ENCODE measurements around the gene NSDHL. TPM values are rescaled to one million over a fixed set of nuclear protein-coding genes. Genes with fewer than 3 reads are reported as not detected.

NSDHL gene
- total and polyA plus RNA-seq, 4 donors = 12.8 to 33.4 (median 25.4) TPM

DNA sequence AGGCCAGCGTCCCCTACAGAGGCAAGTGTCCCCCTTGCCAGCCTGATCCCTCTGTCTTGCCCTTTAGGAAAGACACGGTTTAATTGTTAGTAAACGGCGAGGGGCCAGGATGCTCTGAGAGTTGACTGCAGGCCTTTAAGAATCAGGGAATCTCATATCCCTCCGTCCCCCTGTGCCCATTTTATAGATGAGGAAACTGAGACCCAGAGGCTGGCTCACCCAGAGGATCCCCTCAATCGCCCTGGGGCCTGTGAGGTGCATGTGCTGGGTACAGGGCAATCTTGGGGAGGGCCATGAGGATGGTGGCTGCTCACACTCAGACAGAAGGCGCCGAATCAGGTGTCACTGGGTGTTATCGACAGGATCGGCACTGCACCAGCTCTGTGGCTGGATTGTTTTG, 67.6 kb downstream of the NSDHL start:
- H3K27ac ChIP-seq (ENCODE audit: low read depth in 1 of 2, low read length in 1 of 2) = no peak overlapping the region
- H3K9ac ChIP-seq (ENCODE audit: insufficient read depth in 1 of 2, low read length in 2 of 2) = no peak overlapping the region
- peaks cover 0 to 5% (median 0%) of the 10 kb centered on the region in 4 donors for H3K9me3 ChIP-seq (ENCODE audit: control insufficient read depth in 4 of 4, insufficient read depth in 3 of 4, low read length in 3 of 4)
- no peak for ATAC-seq (ENCODE audit: insufficient read depth, low FRiP score)
- H3K4me3 ChIP-seq = no peak overlapping the region
- WGBS, 2 donors = 64 to 69% methylated on average over 10 of the region's 10 CpGs
- no peaks in the 10 kb centered on the region for H3K36me3 ChIP-seq (ENCODE audit: control insufficient read depth in 4 of 4, insufficient read depth in 4 of 4, low read length in 4 of 4)
- peaks cover 0 to 4% (median 0%) of the 10 kb centered on the region in 5 donors for H3K4me1 ChIP-seq (ENCODE audit: control insufficient read depth in 5 of 5, insufficient read depth in 5 of 5, low read length in 5 of 5)
- no peak for DNase-seq
- peaks cover 0 to 6% (median 0%) of the 10 kb centered on the region in 3 donors for H3K27me3 ChIP-seq (ENCODE audit: control insufficient read depth in 3 of 3, insufficient read depth in 3 of 3, low read length in 2 of 3)
- TF ChIP-seq, protein P1, sequence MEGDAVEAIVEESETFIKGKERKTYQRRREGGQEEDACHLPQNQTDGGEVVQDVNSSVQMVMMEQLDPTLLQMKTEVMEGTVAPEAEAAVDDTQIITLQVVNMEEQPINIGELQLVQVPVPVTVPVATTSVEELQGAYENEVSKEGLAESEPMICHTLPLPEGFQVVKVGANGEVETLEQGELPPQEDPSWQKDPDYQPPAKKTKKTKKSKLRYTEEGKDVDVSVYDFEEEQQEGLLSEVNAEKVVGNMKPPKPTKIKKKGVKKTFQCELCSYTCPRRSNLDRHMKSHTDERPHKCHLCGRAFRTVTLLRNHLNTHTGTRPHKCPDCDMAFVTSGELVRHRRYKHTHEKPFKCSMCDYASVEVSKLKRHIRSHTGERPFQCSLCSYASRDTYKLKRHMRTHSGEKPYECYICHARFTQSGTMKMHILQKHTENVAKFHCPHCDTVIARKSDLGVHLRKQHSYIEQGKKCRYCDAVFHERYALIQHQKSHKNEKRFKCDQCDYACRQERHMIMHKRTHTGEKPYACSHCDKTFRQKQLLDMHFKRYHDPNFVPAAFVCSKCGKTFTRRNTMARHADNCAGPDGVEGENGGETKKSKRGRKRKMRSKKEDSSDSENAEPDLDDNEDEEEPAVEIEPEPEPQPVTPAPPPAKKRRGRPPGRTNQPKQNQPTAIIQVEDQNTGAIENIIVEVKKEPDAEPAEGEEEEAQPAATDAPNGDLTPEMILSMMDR (IDR thresholded peaks at IDR 0.05; ENCODE audit: control extremely low read depth, extremely low read depth) = no peak

DNA sequence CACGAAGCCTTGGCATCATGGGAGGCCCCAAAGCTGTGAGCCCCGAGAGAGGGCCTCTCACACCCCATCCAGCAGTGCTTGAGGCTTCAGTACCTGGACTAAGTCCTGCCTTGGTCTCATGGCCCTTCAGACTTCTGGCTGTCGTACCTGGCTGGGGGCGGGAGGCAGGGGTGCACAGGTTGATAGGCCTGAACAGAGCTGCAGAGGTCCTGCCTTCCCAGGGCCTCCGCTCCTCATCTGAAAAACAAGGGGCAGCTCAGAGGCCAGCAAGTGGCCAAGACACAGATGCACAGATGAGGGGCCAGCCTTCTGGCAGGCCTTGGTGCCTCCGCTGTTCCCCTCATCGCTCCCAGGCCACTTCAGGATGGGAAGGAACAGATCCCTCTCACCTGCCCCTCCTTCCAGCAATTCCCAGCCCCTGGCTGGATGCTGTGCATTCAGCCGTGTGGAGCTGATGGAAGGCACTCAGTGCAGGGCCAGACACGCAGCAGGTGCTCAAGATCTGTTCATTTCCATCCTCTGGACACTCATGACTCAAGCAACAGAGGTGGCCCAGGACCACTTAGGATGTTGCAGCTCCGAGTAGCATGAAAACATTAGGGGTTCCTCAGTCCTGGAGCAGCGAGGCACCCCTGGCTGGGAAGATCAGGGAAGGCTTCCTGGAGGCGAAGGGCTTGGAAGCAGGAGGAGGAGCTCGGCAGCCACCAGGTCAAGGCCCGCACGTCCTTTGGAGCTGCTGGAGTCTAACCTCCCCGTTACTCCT, 68.4 kb downstream of the NSDHL start:
- no peak overlapping the region for H3K9ac ChIP-seq (ENCODE audit: insufficient read depth in 1 of 2, low read length in 2 of 2)
- no peaks in the 10 kb centered on the region for H3K36me3 ChIP-seq (ENCODE audit: control insufficient read depth in 4 of 4, insufficient read depth in 4 of 4, low read length in 4 of 4)
- H3K27me3 ChIP-seq (ENCODE audit: control insufficient read depth in 3 of 3, insufficient read depth in 3 of 3, low read length in 2 of 3) = peaks cover 0 to 6% (median 0%) of the 10 kb centered on the region in 3 donors
- no peak for ATAC-seq (ENCODE audit: insufficient read depth, low FRiP score)
- no peak for DNase-seq
- 83 to 94% methylated on average over 13 to 16 of the region's 16 CpGs for WGBS, 2 donors
- TF ChIP-seq, protein P1 (IDR thresholded peaks at IDR 0.05; ENCODE audit: control extremely low read depth, extremely low read depth) = no peak
- no peak overlapping the region for H3K27ac ChIP-seq (ENCODE audit: low read depth in 1 of 2, low read length in 1 of 2)
- no peak overlapping the region for H3K4me3 ChIP-seq
- H3K4me1 ChIP-seq (ENCODE audit: control insufficient read depth in 5 of 5, insufficient read depth in 5 of 5, low read length in 5 of 5) = peaks cover 0 to 12% (median 0%) of the 10 kb centered on the region in 5 donors
- H3K9me3 ChIP-seq (ENCODE audit: control insufficient read depth in 4 of 4, insufficient read depth in 3 of 4, low read length in 3 of 4) = peaks cover 0 to 5% (median 0%) of the 10 kb centered on the region in 4 donors

DNA sequence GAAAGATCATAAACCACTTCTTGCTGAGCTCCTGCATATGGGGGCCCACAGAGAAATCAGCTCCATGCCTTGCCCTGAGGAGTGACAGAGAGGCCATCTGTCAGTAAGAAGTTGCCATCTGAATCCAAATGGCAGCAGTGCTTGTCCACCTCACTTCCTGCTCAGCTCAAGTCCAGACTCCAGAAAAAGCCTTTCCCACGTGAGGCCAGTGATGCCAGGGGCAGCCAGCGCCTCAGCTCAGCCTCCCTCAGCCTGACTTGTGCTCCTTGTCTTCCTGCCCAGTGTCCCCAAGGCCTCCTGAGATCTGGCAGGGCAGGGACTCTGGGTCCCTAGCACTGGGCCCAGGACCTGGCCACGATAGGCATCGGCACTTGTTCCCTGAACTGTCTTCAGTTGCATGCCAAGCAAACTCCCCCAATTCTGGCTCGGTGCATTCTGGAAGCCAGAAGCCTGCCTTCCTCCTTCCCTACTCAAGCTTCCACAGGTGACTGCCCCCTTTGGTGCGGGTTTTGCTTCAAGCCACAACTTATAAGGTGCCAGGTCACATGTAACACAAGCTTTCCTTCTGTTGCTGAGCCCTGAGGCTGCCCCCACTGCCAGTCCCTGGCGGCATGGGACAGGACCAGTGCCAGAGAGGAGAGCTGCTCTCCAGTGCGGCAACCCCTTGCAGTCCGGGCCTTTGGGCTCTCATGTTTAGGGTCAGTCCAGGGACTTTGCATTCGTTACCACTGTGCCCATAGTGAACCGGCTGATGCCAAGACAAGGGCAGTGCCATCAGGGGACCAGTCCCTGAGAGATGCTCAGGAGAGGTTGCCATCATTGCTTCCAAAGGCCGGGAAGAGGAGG, 69.2 kb downstream of the NSDHL start:
- Histone ChIP-seq H3K9me3 (ENCODE audit: control insufficient read depth in 4 of 4, insufficient read depth in 3 of 4, low read length in 3 of 4) (peaks cover 0 to 5% (median 0%) of the 10 kb centered on the region in 4 donors), H3K4me1 (ENCODE audit: control insufficient read depth in 5 of 5, insufficient read depth in 5 of 5, low read length in 5 of 5) (peaks cover 0 to 15% (median 0%) of the 10 kb centered on the region in 5 donors), H3K4me3 (no peak overlapping the region), H3K27ac (ENCODE audit: low read depth in 1 of 2, low read length in 1 of 2) (no peak overlapping the region), H3K36me3 (ENCODE audit: control insufficient read depth in 4 of 4, insufficient read depth in 4 of 4, low read length in 4 of 4) (no peaks in the 10 kb centered on the region), H3K9ac (ENCODE audit: insufficient read depth in 1 of 2, low read length in 2 of 2) (no peak overlapping the region), H3K27me3 (ENCODE audit: control insufficient read depth in 3 of 3, insufficient read depth in 3 of 3, low read length in 2 of 3) (peaks cover 0 to 6% (median 0%) of the 10 kb centered on the region in 3 donors)
- TF ChIP-seq, protein P1 (IDR thresholded peaks at IDR 0.05; ENCODE audit: control extremely low read depth, extremely low read depth) = no peak
- no peak for ATAC-seq (ENCODE audit: insufficient read depth, low FRiP score)
- DNase-seq = no peak
- WGBS, 2 donors = 79 to 91% methylated on average over 9 to 12 of the region's 12 CpGs

Measured in lung (tissue), 12 donors.